Measurements from ENCODE around the gene LRP1B.
"Not testable (repeated sequence)": the region's sequence is repeated elsewhere in the genome, so short reads cannot be mapped to it uniquely, and the experiment has no call there.

The LRP1B gene

DNA sequence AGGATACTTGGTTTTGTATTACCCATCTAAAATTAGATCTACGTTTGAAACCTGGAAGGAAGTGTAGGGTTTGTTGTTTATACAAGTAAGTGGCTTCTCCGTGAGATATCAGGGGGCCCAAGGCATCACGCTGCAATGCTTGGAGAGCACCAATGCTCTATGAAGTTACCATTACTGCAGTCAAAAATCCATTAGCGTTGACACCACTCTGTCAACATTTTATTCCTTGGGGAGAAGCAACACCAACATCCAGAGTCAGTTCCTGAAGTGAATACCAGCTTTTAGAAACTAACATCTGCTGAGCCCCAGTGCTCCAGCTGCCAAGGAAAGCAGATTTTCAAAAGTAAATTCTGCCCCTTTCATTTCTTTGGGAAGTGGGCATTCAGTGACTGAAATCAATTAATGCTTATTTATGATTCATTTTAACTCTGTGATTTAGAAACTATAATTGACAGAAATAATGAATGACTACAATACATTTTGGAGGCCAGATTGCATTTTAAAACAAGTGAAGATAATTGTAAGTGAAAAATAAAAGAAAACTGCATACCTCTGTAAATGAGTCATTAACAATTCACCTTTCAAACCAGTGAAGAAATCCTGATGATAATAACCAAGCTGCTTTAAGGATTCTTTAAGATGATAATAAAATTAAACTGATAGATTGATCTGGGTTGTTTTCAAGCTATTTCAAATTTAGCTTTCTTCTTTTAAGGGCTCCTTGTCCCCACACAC lies 30.5 kb downstream of the LRP1B start:
- H3K27me3 ChIP-seq (ENCODE audit: insufficient read depth, low read length), result no peaks in the 10 kb centered on the region
- H3K4me1 ChIP-seq (ENCODE audit: insufficient read depth, low read length), result peaks cover 8% of the 10 kb centered on the region; the same call in 1 of the 2 replicates
- no peak overlapping the region for H3K27ac ChIP-seq (ENCODE audit: low read length)
- H3K9ac ChIP-seq (ENCODE audit: low read depth, low read length), result 0 out of 2 replicates have a peak overlapping the region, but pooled peaks have one; percentile 10
- H3K4me3 ChIP-seq (ENCODE audit: low read length), result no peak overlapping the region
- no peaks in the 10 kb centered on the region for H3K36me3 ChIP-seq (ENCODE audit: insufficient read depth, low read depth, low read length)
- no peaks in the 10 kb centered on the region for H3K9me3 ChIP-seq (ENCODE audit: insufficient read depth, low read depth, low read length)

DNA sequence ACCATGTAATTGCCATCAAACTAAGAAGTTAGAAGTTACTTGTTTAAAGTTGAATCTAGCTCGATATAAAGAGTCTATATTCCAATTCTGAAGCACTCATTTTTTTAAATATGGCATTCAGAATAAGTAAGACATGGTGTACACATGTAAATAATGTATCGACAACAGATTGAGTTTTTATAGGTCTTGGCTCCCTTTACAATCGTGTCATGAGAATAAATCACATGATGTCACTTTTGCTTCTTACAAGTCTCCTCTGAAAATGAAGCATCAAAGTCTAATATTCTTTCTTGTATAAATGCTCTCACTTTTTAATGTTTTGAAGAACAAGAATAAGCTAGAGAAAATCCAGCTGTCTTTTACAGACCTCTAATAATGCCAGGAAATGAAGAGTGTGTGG lies 33.1 kb downstream of the LRP1B start:
- no peak overlapping the region for H3K9ac ChIP-seq (ENCODE audit: low read depth, low read length)
- no peaks in the 10 kb centered on the region for H3K27me3 ChIP-seq (ENCODE audit: insufficient read depth, low read length)
- H3K27ac ChIP-seq (ENCODE audit: low read length), result no peak overlapping the region
- no peak overlapping the region for H3K4me3 ChIP-seq (ENCODE audit: low read length)
- no peaks in the 10 kb centered on the region for H3K36me3 ChIP-seq (ENCODE audit: insufficient read depth, low read depth, low read length)
- H3K4me1 ChIP-seq (ENCODE audit: insufficient read depth, low read length), result peaks cover 8% of the 10 kb centered on the region; the same call in 1 of the 2 replicates
- H3K9me3 ChIP-seq (ENCODE audit: insufficient read depth, low read depth, low read length), result no peaks in the 10 kb centered on the region

GRCh38 chr2:142095647-142096046 lies 35.2 kb downstream of the LRP1B start:
- Histone ChIP-seq H3K4me3 (ENCODE audit: low read length) (no peak overlapping the region), H3K27ac (ENCODE audit: low read length) (no peak overlapping the region), H3K4me1 (ENCODE audit: insufficient read depth, low read length) (peaks cover 8% of the 10 kb centered on the region; the same call in 1 of the 2 replicates), H3K36me3 (ENCODE audit: insufficient read depth, low read depth, low read length) (no peaks in the 10 kb centered on the region), H3K9ac (ENCODE audit: low read depth, low read length) (no peak overlapping the region), H3K9me3 (ENCODE audit: insufficient read depth, low read depth, low read length) (no peaks in the 10 kb centered on the region), H3K27me3 (ENCODE audit: insufficient read depth, low read length) (no peaks in the 10 kb centered on the region)

GRCh38 chr2:142094233-142094632 lies 36.6 kb downstream of the LRP1B start:
- H3K9me3 ChIP-seq (ENCODE audit: insufficient read depth, low read depth, low read length), result no peaks in the 10 kb centered on the region
- no peaks in the 10 kb centered on the region for H3K36me3 ChIP-seq (ENCODE audit: insufficient read depth, low read depth, low read length)
- H3K27ac ChIP-seq (ENCODE audit: low read length), result no peak overlapping the region
- no peak overlapping the region for H3K9ac ChIP-seq (ENCODE audit: low read depth, low read length)
- no peaks in the 10 kb centered on the region for H3K27me3 ChIP-seq (ENCODE audit: insufficient read depth, low read length)
- H3K4me1 ChIP-seq (ENCODE audit: insufficient read depth, low read length), result no peaks in the 10 kb centered on the region
- H3K4me3 ChIP-seq (ENCODE audit: low read length), result no peak overlapping the region

GRCh38 chr2:142088058-142088568 lies 42.7 kb downstream of the LRP1B start:
- no peaks in the 10 kb centered on the region for H3K27me3 ChIP-seq (ENCODE audit: insufficient read depth, low read length)

GRCh38 chr2:142087585-142087984 lies 43.2 kb downstream of the LRP1B start:
- H3K9ac ChIP-seq (ENCODE audit: low read depth, low read length); H3K4me1 ChIP-seq (ENCODE audit: insufficient read depth, low read length); H3K36me3 ChIP-seq (ENCODE audit: insufficient read depth, low read depth, low read length); H3K27me3 ChIP-seq (ENCODE audit: insufficient read depth, low read length); H3K27ac ChIP-seq (ENCODE audit: low read length); H3K4me3 ChIP-seq (ENCODE audit: low read length); H3K9me3 ChIP-seq (ENCODE audit: insufficient read depth, low read depth, low read length): not testable (repeated sequence)

More at GRCh38 chr2:142088058-142088568, 42.7 kb downstream of the LRP1B start:
- H3K9ac ChIP-seq (ENCODE audit: low read depth, low read length), result no peak overlapping the region
- no peaks in the 10 kb centered on the region for H3K36me3 ChIP-seq (ENCODE audit: insufficient read depth, low read depth, low read length)
- no peaks in the 10 kb centered on the region for H3K4me1 ChIP-seq (ENCODE audit: insufficient read depth, low read length)
- no peaks in the 10 kb centered on the region for H3K9me3 ChIP-seq (ENCODE audit: insufficient read depth, low read depth, low read length)
- no peak overlapping the region for H3K4me3 ChIP-seq (ENCODE audit: low read length)
- H3K27ac ChIP-seq (ENCODE audit: low read length), result no peak overlapping the region

GRCh38 chr2:142082368-142082767 lies 48.4 kb downstream of the LRP1B start:
- Histone ChIP-seq H3K27ac (ENCODE audit: low read length) (no peak overlapping the region), H3K4me3 (ENCODE audit: low read length) (no peak overlapping the region), H3K27me3 (ENCODE audit: insufficient read depth, low read length) (no peaks in the 10 kb centered on the region), H3K9ac (ENCODE audit: low read depth, low read length) (no peak overlapping the region), H3K36me3 (ENCODE audit: insufficient read depth, low read depth, low read length) (no peaks in the 10 kb centered on the region), H3K9me3 (ENCODE audit: insufficient read depth, low read depth, low read length) (no peaks in the 10 kb centered on the region), H3K4me1 (ENCODE audit: insufficient read depth, low read length) (no peaks in the 10 kb centered on the region)

DNA sequence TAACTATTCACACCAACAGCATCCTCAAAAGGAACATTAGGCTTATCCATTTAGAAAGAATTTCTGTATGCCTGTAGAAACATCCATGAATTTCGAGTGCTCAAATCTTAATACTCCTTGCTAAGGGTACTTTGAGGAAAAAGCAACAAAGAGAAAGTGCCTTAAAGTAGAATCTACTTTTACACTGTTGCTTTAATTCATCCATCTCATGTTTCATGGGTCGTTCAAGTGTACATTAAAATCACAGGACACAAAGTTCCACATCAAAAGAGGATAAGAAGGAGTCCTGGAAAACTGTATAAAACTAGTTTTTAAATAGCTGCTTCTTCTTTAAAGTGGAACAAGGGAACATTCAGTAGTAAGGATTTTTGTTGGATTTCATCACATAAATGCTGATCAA lies 54.5 kb downstream of the LRP1B start:
- no peaks in the 10 kb centered on the region for H3K36me3 ChIP-seq (ENCODE audit: insufficient read depth, low read depth, low read length)
- no peak overlapping the region for H3K4me3 ChIP-seq (ENCODE audit: low read length)
- H3K9ac ChIP-seq (ENCODE audit: low read depth, low read length), result no peak overlapping the region
- no peak overlapping the region for H3K27ac ChIP-seq (ENCODE audit: low read length)
- no peaks in the 10 kb centered on the region for H3K9me3 ChIP-seq (ENCODE audit: insufficient read depth, low read depth, low read length)
- H3K4me1 ChIP-seq (ENCODE audit: insufficient read depth, low read length), result no peaks in the 10 kb centered on the region
- no peaks in the 10 kb centered on the region for H3K27me3 ChIP-seq (ENCODE audit: insufficient read depth, low read length)

DNA sequence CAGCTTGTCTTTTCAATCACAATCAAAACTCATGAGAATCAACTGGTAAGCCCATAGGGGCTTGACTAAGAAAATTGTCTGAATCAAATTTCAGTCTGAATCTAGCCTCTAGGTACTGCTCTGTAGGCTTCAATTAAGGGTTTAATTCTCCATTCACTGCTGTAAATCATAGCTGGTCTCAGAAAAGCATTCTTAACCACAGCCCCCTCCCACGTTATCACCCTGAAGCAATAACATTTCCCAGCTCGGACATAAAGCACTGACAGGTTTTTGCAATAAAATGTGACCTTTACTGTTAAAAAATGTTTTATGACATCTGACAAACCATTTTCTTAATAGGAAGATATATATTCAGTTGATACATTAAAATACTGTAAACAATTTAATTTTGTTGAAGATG lies 55.0 kb downstream of the LRP1B start:
- Histone ChIP-seq H3K27ac (ENCODE audit: low read length) (no peak overlapping the region), H3K4me3 (ENCODE audit: low read length) (no peak overlapping the region), H3K9ac (ENCODE audit: low read depth, low read length) (no peak overlapping the region), H3K4me1 (ENCODE audit: insufficient read depth, low read length) (no peaks in the 10 kb centered on the region), H3K9me3 (ENCODE audit: insufficient read depth, low read depth, low read length) (no peaks in the 10 kb centered on the region), H3K36me3 (ENCODE audit: insufficient read depth, low read depth, low read length) (no peaks in the 10 kb centered on the region), H3K27me3 (ENCODE audit: insufficient read depth, low read length) (no peaks in the 10 kb centered on the region)

DNA sequence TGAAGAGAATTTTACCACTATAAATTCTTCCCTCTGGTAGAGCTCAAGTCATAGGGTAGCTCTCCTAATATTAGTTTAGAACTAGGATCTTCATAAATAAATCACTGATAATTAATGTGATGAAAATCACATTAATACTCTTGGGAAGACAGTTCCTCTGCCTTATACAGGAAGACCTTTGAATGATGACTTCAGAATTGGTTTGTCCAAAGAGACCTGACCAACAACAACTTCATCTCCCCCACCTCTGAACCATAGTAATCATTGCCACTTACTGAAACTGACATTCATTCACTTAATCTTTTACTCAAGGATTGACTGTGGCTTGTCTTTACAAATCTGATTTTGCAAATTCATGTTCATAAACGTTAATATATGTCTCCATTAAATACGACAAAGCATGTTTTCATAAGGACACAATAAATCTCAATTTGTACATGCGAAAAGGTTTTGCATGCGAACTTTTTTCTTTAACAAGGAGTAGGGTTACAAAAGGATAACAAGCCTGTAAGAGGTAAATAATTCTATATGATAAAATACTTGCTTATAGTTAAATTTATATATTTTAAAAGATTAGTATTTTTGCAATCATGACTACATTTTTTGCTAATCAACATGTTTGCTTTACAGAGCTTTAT lies 61.4 kb downstream of the LRP1B start:
- Histone ChIP-seq H3K36me3 (ENCODE audit: insufficient read depth, low read depth, low read length) (no peaks in the 10 kb centered on the region), H3K4me1 (ENCODE audit: insufficient read depth, low read length) (no peaks in the 10 kb centered on the region), H3K4me3 (ENCODE audit: low read length) (no peak overlapping the region), H3K9me3 (ENCODE audit: insufficient read depth, low read depth, low read length) (no peaks in the 10 kb centered on the region), H3K9ac (ENCODE audit: low read depth, low read length) (no peak overlapping the region), H3K27ac (ENCODE audit: low read length) (no peak overlapping the region), H3K27me3 (ENCODE audit: insufficient read depth, low read length) (no peaks in the 10 kb centered on the region)

DNA sequence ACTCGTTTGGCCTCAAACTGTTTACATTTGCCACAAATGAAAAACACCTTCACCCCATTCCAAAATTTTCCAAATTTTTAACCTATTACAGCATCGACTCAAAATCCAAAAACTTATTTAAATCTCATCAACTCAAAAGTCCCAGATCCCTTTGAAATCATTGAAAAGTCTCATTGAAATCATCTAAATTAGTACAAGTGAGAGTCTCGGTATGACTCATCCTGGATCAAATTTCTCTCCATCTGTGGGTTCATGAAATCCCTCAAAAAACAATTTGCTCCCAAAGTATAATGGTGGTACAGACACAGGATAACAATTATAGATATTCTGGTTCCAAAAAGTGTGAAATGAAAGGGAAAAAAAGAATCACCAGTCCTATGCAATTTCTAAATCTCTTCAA lies 65.1 kb downstream of the LRP1B start:
- Histone ChIP-seq H3K4me3 (ENCODE audit: low read length) (no peak overlapping the region), H3K4me1 (ENCODE audit: insufficient read depth, low read length) (no peaks in the 10 kb centered on the region), H3K27ac (ENCODE audit: low read length) (no peak overlapping the region), H3K9me3 (ENCODE audit: insufficient read depth, low read depth, low read length) (no peaks in the 10 kb centered on the region), H3K36me3 (ENCODE audit: insufficient read depth, low read depth, low read length) (no peaks in the 10 kb centered on the region), H3K9ac (ENCODE audit: low read depth, low read length) (no peak overlapping the region), H3K27me3 (ENCODE audit: insufficient read depth, low read length) (no peaks in the 10 kb centered on the region)

- Histone ChIP-seq H3K4me1 (ENCODE audit: insufficient read depth, low read length) (no peaks in the 10 kb centered on the region), H3K27ac (ENCODE audit: low read length) (no peak overlapping the region), H3K9ac (ENCODE audit: low read depth, low read length) (no peak overlapping the region), H3K4me3 (ENCODE audit: low read length) (no peak overlapping the region), H3K9me3 (ENCODE audit: insufficient read depth, low read depth, low read length) (no peaks in the 10 kb centered on the region), H3K36me3 (ENCODE audit: insufficient read depth, low read depth, low read length) (no peaks in the 10 kb centered on the region), H3K27me3 (ENCODE audit: insufficient read depth, low read length) (no peaks in the 10 kb centered on the region)
Measured at GRCh38 chr2:142065156-142065555, 65.7 kb downstream of the LRP1B start.
